GM12892 (cell line): ENCODE results near the gene ADAMTS2.

Experiments
- POLR2A ChIP-seq: IDR thresholded peaks from 2 replicates; pipeline ENCODE4 v1.6.1; 2011; ENCODE audit warnings: low read depth, low read length, control low read depth
- POLR2AphosphoS5 ChIP-seq: IDR thresholded peaks from 2 replicates; pipeline ENCODE4 v1.6.1; 2011; ENCODE audit warnings: low read depth, low read length, control low read depth
- TAF1 ChIP-seq: IDR thresholded peaks from 2 replicates; pipeline ENCODE4 v1.6.1; 2011; ENCODE audit warnings: low read depth, mild to moderate bottlenecking, control low read depth, low read length, borderline replicate concordance

- TF ChIP-seq POLR2AphosphoS5 (no peak), POLR2A (no peak), TAF1 (no peak)
Observed at GRCh38 chr5:179176166-179176565, 169.1 kb downstream of the ADAMTS2 start.
